ENCODE results near the gene CBL. TPM values are rescaled to one million over a fixed set of nuclear protein-coding genes. Genes with fewer than 3 reads are reported as not detected.

The CBL gene
- total RNA-seq, 1 experiment from 2014 or later = 18.8 TPM

GRCh38 chr11:119330237-119330636, 124.1 kb downstream of the CBL start:
- no peak for DNase-seq (ENCODE audit: low read depth)

GRCh38 chr11:119332111-119332765, 126.1 kb downstream of the CBL start:
- no peak for DNase-seq (ENCODE audit: low read depth)

GRCh38 chr11:119334174-119334930, 128.2 kb downstream of the CBL start, which contains the start of gene RNF26:
Gene RNF26, plus strand, starts transcription at chr11:119334527. Its CDS starts 596 bp downstream, at chr11:119335123.
- peak; percentile 98 for DNase-seq (ENCODE audit: low read depth)

DNA sequence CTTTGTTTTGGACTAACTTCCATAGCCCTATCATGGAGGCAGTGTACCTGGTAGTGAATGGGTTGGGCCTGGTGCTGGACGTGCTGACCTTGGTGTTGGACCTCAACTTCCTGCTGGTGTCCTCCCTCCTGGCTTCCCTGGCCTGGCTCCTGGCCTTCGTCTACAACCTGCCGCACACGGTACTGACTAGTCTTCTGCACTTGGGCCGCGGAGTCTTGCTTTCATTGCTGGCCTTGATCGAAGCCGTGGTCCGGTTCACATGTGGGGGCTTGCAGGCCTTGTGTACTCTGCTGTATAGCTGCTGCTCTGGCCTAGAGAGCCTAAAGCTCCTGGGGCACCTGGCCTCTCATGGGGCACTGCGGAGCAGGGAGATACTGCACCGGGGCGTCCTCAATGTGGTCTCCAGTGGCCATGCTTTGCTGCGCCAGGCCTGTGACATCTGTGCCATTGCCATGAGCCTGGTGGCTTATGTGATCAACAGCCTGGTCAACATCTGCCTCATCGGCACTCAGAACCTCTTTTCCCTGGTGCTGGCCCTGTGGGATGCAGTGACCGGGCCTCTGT, 129.0 kb downstream of the CBL start:
- DNase-seq (ENCODE audit: low read depth) = no peak

GRCh38 chr11:119335655-119336543, 129.8 kb downstream of the CBL start:
- no peak for DNase-seq (ENCODE audit: low read depth)

DNA sequence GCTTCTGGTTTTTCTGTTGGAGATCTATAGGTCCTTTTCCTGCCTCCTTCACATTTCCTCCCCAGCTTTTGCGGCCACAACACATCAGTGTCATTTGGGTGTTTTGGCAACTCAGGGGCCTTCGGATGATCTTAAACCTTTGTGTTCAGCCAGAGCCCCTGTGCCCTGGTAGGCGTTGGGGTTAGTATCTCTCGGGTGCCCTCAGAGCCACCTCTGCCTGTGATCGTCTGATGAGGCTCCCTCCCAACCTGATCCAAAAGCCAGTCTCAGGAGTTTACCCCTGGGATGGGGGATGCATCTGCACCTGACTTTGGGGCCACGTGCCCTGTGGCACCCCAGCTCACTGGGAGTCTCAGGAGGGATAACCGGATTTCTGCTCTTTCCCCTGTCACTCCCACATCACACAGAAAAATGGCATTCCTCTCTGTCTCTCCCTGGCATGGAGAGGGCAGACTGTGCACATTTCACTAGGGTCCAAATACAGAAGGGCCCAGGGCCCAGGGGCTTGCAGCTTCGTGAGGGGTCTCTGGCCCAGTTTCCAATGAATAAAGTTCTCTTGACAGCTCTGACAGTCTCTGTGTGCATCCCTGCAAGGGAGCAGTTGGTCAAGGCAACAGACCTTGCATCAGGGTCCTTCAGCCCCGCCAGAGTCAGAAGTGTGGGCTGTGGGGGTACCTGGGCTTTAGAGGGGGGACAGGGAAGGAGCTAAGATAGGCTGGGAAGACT, 130.8 kb downstream of the CBL start:
- no peak for DNase-seq (ENCODE audit: low read depth)

- DNase-seq (ENCODE audit: low read depth) = peak; percentile 73
Observed at GRCh38 chr11:119337581-119338317, 131.6 kb downstream of the CBL start.

GRCh38 chr11:119338318-119338890, 132.3 kb downstream of the CBL start:
- DNase-seq (ENCODE audit: low read depth) = no peak

DNA sequence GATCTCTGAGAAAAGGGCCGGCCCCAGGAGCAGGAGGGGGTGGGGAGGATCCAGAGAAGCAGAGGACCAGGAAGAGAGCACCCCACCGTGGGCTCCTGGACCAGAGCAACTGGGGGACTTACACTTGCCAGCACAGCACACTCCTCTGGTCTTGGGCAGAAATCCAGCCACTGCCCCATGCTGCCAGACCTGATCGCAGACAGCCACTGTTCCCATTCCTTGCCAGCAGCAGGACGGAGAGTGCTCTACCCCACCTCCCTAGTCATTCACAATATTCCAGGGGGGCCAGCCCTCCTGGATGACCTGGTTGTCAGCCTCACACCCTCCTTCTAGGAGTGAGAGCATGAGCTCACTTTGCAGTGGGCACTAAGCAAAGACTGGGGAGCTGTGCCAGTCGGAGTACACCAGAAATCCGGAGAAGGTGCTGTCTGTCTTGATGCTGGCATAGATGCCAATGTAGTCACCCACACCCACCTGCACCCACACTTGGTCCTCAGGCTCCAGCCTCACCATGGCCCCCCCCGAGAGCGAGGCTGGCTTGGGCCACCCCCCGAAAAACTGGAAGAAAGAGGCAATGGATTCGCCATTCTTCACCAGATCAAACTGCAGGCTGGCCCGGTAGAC, 132.9 kb downstream of the CBL start:
- no peak for DNase-seq (ENCODE audit: low read depth)

DNA sequence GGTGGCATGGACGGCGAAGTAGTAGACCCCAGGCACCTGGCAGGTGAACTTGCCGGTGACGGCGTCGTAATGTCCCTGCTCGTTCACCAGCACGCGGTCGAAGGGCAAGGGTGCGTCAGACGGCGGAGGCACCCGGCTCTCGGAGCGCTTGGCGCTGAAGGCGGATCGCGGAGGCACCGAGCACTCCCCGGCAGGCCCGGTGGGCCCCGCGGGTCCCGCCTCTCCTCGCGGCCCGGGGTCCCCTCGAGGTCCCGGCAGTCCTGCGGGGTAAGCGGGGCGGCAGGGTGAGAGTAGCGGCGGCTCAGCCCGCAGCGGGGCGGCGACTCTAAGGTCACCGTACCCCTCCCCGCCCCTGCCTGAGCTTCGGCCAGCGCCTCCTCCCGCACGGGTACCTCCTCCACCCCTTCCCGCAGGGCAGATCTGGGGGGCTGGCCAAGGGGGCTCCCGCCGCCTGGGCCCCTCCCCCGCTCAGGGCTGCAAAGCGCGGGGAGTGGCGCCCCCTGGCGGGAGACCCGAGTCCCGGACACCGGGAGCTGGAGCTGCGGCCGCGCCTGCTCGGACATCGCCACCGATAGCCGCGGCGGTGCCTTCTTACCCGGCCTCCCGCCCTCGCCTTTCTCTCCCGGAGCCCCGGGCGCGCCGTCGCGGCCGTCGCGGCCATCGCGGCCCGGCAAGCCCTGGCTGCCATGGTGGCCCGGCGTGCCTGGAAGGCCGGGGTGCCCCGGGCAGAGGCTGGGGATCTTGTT, 133.6 kb downstream of the CBL start:
- peak; percentile 54 for DNase-seq (ENCODE audit: low read depth)

DNA sequence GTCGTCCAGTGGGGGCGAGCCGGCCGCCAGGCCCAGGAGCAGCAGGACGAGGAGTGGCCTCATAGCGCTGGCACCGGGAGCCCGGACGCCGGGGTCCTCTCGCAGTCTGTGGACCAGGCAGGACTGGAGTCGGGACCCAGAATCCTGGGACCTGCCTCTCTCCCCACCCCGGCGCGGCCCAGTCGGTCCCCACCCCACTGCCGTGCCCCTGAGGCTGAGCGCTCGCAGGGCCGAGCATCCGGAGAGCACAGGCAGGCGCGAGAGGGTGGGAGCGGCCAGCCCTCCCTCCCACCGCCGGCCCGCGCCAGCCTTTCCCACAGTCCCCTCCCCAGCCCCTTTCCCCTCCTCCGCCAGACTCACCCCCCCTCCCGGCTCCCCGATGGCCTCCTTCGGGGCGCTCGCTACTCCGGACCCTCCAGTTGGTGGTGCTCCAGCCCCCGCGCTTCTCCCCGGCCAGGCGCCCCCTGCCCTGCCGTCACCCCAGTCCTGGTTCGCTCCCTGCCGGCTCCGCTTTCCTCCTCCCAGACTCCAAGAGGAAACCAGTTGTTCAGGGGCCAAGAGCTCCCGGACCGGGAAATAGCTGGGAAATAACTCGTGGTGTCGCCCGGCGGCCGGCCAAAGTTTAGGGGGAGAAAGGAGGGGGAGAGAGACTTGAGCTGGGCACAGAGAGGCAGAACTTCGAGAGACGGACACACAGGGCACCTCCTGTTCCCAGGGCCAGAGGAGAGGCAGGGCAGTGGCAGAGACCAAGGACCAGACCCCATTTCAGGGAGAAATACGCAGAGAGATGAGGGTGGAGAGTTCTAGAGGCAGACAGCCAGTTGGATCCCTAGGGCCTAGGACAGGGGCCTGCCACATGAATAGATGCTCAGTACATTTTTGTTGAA, 134.4 kb downstream of the CBL start, which contains the start of gene C1QTNF5:
TSS of gene C1QTNF5 (minus strand) at position 549 of the 887 bp plus-strand sequence. CDS start at position 63, 486 bp downstream.
- peak; percentile 61 for DNase-seq (ENCODE audit: low read depth)

DNA sequence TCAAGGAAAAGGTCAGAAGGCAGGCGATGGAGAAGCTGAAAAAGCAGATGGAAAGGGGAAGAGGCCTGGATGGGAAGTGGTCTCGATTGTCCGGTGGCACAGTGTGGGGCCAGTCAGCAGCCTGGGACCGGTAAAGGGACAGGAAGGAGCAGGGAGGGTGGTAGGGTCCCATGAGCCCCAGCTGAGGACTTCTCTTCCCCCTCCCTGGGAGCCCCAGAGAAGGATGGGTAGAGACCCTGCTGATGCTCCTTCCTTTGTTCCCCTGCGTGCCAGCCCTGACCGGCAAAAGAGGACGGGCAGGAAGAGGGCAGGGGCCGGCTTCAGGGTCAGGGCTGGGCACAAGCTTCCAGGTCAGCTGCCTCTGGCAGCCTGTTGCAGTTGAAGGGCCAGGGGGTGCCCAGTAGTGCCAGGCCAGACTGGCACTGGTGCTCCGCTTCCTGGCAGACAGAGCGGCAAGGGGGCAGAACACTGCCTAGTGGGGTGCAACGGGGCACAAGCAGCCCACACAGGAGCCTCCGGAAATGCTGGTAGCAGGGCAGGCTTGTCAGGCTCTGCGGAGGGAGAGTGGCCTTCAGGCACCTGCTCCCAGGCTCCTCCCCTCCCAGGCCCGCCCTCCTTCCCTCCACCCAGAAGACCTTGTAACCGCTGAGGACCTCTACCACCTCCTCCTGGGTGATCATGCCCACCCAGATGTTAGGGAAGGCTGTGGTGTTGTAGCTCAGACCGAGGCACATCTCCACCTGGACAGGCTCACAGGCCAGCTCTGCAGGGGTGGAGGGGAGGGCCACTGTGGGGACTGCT, 135.3 kb downstream of the CBL start:
- DNase-seq (ENCODE audit: low read depth) = no peak

GRCh38 chr11:119342023-119342300, 135.8 kb downstream of the CBL start:
- no peak for DNase-seq (ENCODE audit: low read depth)

DNA sequence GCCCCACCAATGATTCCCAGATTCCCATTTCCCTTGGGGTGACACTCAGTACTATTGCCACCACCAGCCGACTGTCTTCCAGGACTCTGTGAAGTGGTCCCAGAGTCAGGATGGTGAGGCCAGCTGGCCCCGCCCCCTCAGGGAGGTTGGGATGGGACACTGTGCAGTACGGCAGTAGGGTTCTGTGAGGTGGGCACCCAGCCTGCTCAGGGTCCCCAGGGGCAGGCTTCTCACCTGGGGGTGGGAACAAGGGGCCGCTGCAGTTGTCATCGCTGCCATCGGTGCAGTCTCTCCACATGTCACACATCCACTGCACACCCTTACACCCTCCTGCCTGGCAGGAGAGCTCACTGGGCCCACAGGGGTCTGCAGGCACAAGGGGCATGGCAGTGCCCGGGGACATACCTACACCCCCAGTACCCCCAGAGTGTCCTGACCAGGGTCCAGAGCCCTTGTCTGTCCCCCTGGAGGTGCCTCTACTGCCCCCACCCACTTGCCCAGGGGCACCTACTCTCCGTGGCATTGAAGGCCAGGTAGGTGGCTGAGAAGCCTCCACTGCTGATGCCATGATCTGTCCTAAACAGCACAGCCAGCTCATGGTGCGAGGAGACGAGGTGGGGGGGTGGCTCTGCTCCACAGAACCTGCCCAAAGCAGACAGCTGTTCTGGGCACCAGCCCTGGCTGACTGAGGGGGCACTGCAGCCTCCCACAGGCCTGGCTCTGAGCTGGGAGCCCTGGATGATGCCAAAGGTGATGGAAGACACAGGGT, 136.4 kb downstream of the CBL start:
- no peak for DNase-seq (ENCODE audit: low read depth)

GRCh38 chr11:119343726-119344125, 137.6 kb downstream of the CBL start:
- DNase-seq (ENCODE audit: low read depth) = no peak

- no peak for DNase-seq (ENCODE audit: low read depth)
Observed at GRCh38 chr11:119344291-119345010, 138.3 kb downstream of the CBL start.

Data from M059J (cell line).